LNCaP clone FGC (cell line): ENCODE measurements around the gene RPTN.

Experiments
- DNase-seq: peaks from one replicate; pipeline ENCODE4 v3.0.0-alpha.2; 2011; ENCODE audit warnings: low read depth
- H3K4me3 ChIP-seq: 2 replicates; pipeline ENCODE4 v1.5.1; 2011; ENCODE audit warnings: mild to moderate bottlenecking, low read depth, low read length, control low read depth
- CTCF ChIP-seq: IDR thresholded peaks from 2 replicates; pipeline ENCODE4 v1.5.1; 2012; ENCODE audit warnings: mild to moderate bottlenecking; ENCODE audit not compliant: control insufficient read depth, insufficient read depth; ENCODE audit errors: extremely low read depth

The RPTN gene

GRCh38 chr1:152127673-152128072, 31.4 kb downstream of the RPTN start:
- no peak overlapping the region for H3K4me3 ChIP-seq
- TF ChIP-seq CTCF, result no peak
- DNase-seq, result no peak

- TF ChIP-seq CTCF, result no peak
Measured at GRCh38 chr1:152125834-152126443, 33.1 kb downstream of the RPTN start.

GRCh38 chr1:152118915-152119314, 40.1 kb downstream of the RPTN start:
- no peak for TF ChIP-seq CTCF
- no peak overlapping the region for H3K4me3 ChIP-seq
- DNase-seq, result no peak

More at GRCh38 chr1:152125834-152126443, 33.1 kb downstream of the RPTN start:
- DNase-seq, result no peak
- H3K4me3 ChIP-seq, result no peak overlapping the region

GRCh38 chr1:152115344-152115743, 43.7 kb downstream of the RPTN start, which contains the start of gene TCHH:
Gene TCHH (minus strand): TSS chr1:152115444. CDS start chr1:152114080, 1,364 bp downstream.
- no peak for DNase-seq
- no peak for TF ChIP-seq CTCF
- H3K4me3 ChIP-seq, result no peak within 1 kb of the TSS

GRCh38 chr1:152112885-152113432, 46.1 kb downstream of the RPTN start:
- TF ChIP-seq CTCF, result no peak
- DNase-seq, result no peak
- no peak overlapping the region for H3K4me3 ChIP-seq

- no peak for DNase-seq
- no peak overlapping the region for H3K4me3 ChIP-seq
- TF ChIP-seq CTCF, result no peak
Measured at GRCh38 chr1:152112101-152112884, 46.7 kb downstream of the RPTN start.
